Activated CD4-positive, alpha-beta memory T cell treated with anti-CD3 and anti-CD28 coated beads for 36 hours (primary cell): Measurements from ENCODE around the gene IL2RA. TPM values are rescaled to one million over a fixed set of nuclear protein-coding genes. Genes with fewer than 3 reads are reported as not detected.

Experiments used
- CTCF ChIA-PET: fragments of 350-600 bp; sonication (Branson Sonifier 250); formaldehyde crosslinking; loops from one replicate; lab custom pipeline; 2021; ENCODE audit warnings: antibody characterized with exemption, inconsistent platforms; lab: Charles Lee
- POLR2A ChIA-PET: fragments of 350-600 bp; sonication (Branson Sonifier 250); formaldehyde crosslinking; loops from one replicate; lab custom pipeline; 2021; ENCODE audit warnings: antibody characterized with exemption; lab: Charles Lee
- DNase-seq: peaks from one replicate; pipeline ENCODE4 v3.0.0-alpha.2; 2020
- H3K27ac Mint-ChIP-seq: one replicate; pipeline ENCODE4 v1.8.0; 2021; ENCODE audit warnings: mixed read lengths
- H3K27me3 Mint-ChIP-seq: one replicate; pipeline ENCODE4 v1.8.0; 2021; ENCODE audit warnings: mixed read lengths
- H3K36me3 Mint-ChIP-seq: one replicate; pipeline ENCODE4 v1.8.0; 2021; ENCODE audit warnings: mixed read lengths
- H3K4me1 Mint-ChIP-seq: one replicate; pipeline ENCODE4 v1.8.0; 2021; ENCODE audit warnings: low read depth, mixed read lengths
- H3K4me3 Mint-ChIP-seq: one replicate; pipeline ENCODE4 v1.8.0; 2021; ENCODE audit warnings: mild to moderate bottlenecking, mixed read lengths
- H3K9me3 Mint-ChIP-seq: one replicate; pipeline ENCODE4 v1.8.0; 2021; ENCODE audit warnings: mixed read lengths
- intact Hi-C: fragments of 100-400 bp; cut with micrococcal nuclease; formaldehyde crosslinking; loops from one replicate; pipeline ENCODE4 v1.15.1; 2023
- total RNA-seq, 2 experiments: library from RNA; stranded (reverse); gene quantifications; one replicate each; pipeline ENCODE4 v1.2.3, GENCODE V29; 2021

The IL2RA gene
- total RNA-seq, 2 experiments from 2014 or later = 961 to 988 TPM

- no peak overlapping the region for H3K4me3 Mint-ChIP-seq
- peaks cover 46% of the 10 kb centered on the region for H3K4me1 Mint-ChIP-seq
- CTCF ChIA-PET = interaction anchor here (1.8 kb wide), 2 partner anchors 10 to 11 kb away, joined by 7 to 8 read pairs; no protein-coding TSS in a partner anchor
- H3K27me3 Mint-ChIP-seq = no peaks in the 10 kb centered on the region
- no peak overlapping the region for H3K27ac Mint-ChIP-seq
- H3K36me3 Mint-ChIP-seq = peaks cover 39% of the 10 kb centered on the region
- POLR2A ChIA-PET = no interaction called here
- intact Hi-C loops = no loop called here
- DNase-seq = no peak
- no peaks in the 10 kb centered on the region for H3K9me3 Mint-ChIP-seq
These were observed 34.9 kb upstream of the IL2RA start for GRCh38 chr10:6097063-6097462.

GRCh38 chr10:6095810-6096570 lies 33.8 kb upstream of the IL2RA start:
- DNase-seq = no peak
- no peak overlapping the region for H3K27ac Mint-ChIP-seq
- peaks cover 57% of the 10 kb centered on the region for H3K4me1 Mint-ChIP-seq
- no peak overlapping the region for H3K4me3 Mint-ChIP-seq
- H3K36me3 Mint-ChIP-seq = peaks cover 39% of the 10 kb centered on the region
- no peaks in the 10 kb centered on the region for H3K9me3 Mint-ChIP-seq
- H3K27me3 Mint-ChIP-seq = no peaks in the 10 kb centered on the region
- intact Hi-C loops = no loop called here
- ChIA-PET CTCF (interaction anchor here (0.8 to 1.9 kb wide), 6 partner anchors 9 to 310 kb away, joined by 3 to 8 read pairs (median 6); no protein-coding TSS in a partner anchor), POLR2A (no interaction called here)

DNA sequence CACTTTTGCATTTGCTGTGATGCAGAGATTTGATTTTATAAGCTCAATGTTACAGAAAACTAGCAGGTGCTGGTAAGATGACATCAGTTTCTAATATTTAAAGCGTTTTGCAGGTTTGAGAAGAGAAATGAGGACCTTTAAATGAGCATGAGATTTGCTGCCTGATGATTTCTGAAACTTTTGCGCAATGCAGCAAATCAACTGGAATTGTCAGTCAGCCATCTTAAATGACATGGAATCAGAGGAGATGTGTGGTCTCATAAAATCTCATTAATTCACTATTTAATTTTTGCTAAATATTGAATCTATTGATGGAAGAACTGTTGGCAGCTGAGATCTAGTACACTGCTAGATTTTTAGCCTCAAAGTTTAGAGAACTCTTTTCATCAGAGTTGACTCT lies 30.6 kb upstream of the IL2RA start:
- Mint-ChIP-seq H3K4me1 (peaks cover 73% of the 10 kb centered on the region), H3K4me3 (no peak overlapping the region), H3K27ac (peak overlapping the region; percentile 13), H3K36me3 (peaks cover 21% of the 10 kb centered on the region), H3K27me3 (no peaks in the 10 kb centered on the region), H3K9me3 (no peaks in the 10 kb centered on the region)
- POLR2A ChIA-PET = no interaction called here
- intact Hi-C loops = no loop called here
- DNase-seq = no peak
- CTCF ChIA-PET = interaction anchor here (1.8 kb wide), 1 partner anchor 309 kb away, joined by 11 read pairs; no protein-coding TSS in a partner anchor

DNA sequence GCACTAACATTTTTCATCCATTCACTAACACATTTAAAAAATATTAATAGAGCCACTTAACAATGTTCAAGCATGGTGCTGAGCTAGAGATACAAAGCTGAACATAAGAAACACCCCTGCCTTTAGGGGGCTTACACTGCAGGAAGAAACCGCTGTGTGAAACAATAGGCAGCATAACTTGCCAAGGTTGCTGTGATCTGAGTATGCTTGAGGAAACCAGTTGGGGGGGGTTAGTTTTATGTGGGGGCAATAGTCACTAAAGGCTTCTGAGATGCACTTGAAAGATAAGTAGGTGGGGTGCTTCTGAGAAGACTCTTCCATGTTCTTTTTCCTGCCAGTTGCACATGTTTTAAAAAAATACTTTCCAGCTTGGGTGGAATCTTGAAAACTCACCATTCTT lies 29.5 kb upstream of the IL2RA start:
- Mint-ChIP-seq H3K27ac (peak overlapping the region; percentile 60), H3K36me3 (peaks cover 14% of the 10 kb centered on the region), H3K4me1 (peaks cover 80% of the 10 kb centered on the region), H3K27me3 (no peaks in the 10 kb centered on the region), H3K9me3 (no peaks in the 10 kb centered on the region), H3K4me3 (peak overlapping the region; percentile 42)
- no peak for DNase-seq
- POLR2A ChIA-PET = interaction anchor here (1.3 kb wide), 1 partner anchor 44 kb away, joined by 4 read pairs; no protein-coding TSS in a partner anchor
- intact Hi-C loops = no loop called here
- CTCF ChIA-PET = interaction anchor here (0.6 to 2.9 kb wide), 6 partner anchors 9 to 575 kb away, joined by 3 to 10 read pairs (median 4); no protein-coding TSS in a partner anchor

- Mint-ChIP-seq H3K4me3 (peak overlapping the region; percentile 90), H3K36me3 (peaks cover 14% of the 10 kb centered on the region), H3K4me1 (peaks cover 73% of the 10 kb centered on the region), H3K27ac (peak overlapping the region; percentile 83), H3K27me3 (no peaks in the 10 kb centered on the region), H3K9me3 (no peaks in the 10 kb centered on the region)
- DNase-seq = peak; percentile 36
- POLR2A ChIA-PET = interaction anchor here (1.4 to 1.5 kb wide), 2 partner anchors 36 to 59 kb away, joined by 4 to 5 read pairs; no protein-coding TSS in a partner anchor
- intact Hi-C loops = loop anchor here (2.0 to 5.0 kb wide), 3 partner anchors 113 to 313 kb away; partner anchors contain the start of genes FBH1 and PFKFB3
- CTCF ChIA-PET = interaction anchor here (0.7 to 2.9 kb wide), 10 partner anchors 17 to 317 kb away, joined by 3 to 11 read pairs (median 7); partner anchors contain the start of genes IL2RA and PFKFB3
These were observed 27.4 kb upstream of the IL2RA start for GRCh38 chr10:6089334-6090219.

DNA sequence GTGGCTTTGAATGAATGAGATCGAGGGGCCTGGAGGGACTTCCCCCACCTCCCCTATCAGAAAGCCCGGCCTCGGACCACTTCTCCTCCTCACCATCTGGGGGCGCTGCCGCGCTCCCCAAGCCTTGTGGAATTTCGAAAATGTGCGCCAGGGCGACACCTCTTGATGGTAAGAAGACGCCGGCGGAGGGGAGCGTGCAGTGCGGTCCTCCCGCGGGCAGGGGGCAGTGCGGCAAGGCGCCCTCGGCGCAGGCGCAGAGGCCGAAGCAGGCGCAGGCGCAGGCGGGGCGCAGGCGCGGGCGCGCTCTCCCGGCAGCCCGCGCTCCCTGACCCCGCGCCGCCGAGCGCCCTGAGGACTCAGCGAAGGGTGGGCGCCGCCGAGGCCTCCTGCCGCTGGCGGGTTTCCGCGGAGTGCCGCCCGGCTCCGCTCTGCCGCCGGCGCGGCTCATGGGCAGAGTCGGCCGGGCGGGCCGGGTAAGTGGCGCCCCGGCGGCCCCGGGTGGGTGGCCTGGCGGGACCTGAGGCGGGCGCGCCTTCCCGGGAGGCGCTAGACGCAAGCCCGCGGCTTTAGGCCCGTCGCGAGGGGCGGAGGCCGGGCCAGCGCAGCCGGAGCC lies 26.7 kb upstream of the IL2RA start, which contains the start of gene RBM17:
TSS of gene RBM17 (plus strand) at position 314 of the 613 bp plus-strand sequence. CDS start 8,032 bp downstream, outside the sequence.
- Mint-ChIP-seq H3K4me1 (peaks cover 71% of the 10 kb centered on the region), H3K4me3 (peak within 1 kb of the TSS; percentile 90), H3K36me3 (peaks cover 11% of the 10 kb centered on the region), H3K27me3 (no peaks in the 10 kb centered on the region), H3K9me3 (no peaks in the 10 kb centered on the region), H3K27ac (peak within 1 kb of the TSS; percentile 83)
- peak; percentile 98 for DNase-seq
- POLR2A ChIA-PET = interaction anchor here (1.5 kb wide), 1 partner anchor 35 kb away, joined by 5 read pairs; no protein-coding TSS in a partner anchor
- CTCF ChIA-PET = interaction anchor here (1.3 to 6.0 kb wide), 5 partner anchors 26 to 313 kb away, joined by 4 to 167 read pairs (median 10); partner anchors contain the start of genes IL2RA and PFKFB3
- intact Hi-C loops = loop anchor here (1.0 to 5.0 kb wide), 6 partner anchors 37 to 313 kb away; partner anchors contain the start of genes FBH1, GDI2 and PFKFB3

- H3K27me3 Mint-ChIP-seq = no peaks in the 10 kb centered on the region
- ChIA-PET CTCF (interaction anchor here (0.6 to 6.0 kb wide), 40 partner anchors 9 to 557 kb away, joined by 3 to 167 read pairs (median 4); partner anchors contain the start of genes IL15RA, IL2RA and PFKFB3), POLR2A (interaction anchor here (0.7 to 2.4 kb wide), 16 partner anchors 12 to 110 kb away, joined by 3 to 15 read pairs (median 4); no protein-coding TSS in a partner anchor)
- H3K4me3 Mint-ChIP-seq = peak overlapping the region; percentile 72
- intact Hi-C loops = loop anchor here (1.0 to 5.0 kb wide), 4 partner anchors 110 to 316 kb away; partner anchors contain the start of gene FBH1
- DNase-seq = peak; percentile 93
- peaks cover 8% of the 10 kb centered on the region for H3K36me3 Mint-ChIP-seq
- peak overlapping the region; percentile 83 for H3K27ac Mint-ChIP-seq
- peaks cover 77% of the 10 kb centered on the region for H3K4me1 Mint-ChIP-seq
- peaks cover 4% of the 10 kb centered on the region for H3K9me3 Mint-ChIP-seq
These were observed 24.4 kb upstream of the IL2RA start for GRCh38 chr10:6086375-6087233.

- ChIA-PET POLR2A (interaction anchor here (0.7 to 4.4 kb wide), 21 partner anchors 13 to 516 kb away, joined by 3 to 157 read pairs (median 4); partner anchors contain the start of genes IL2RA and PFKFB3), CTCF (interaction anchor here (0.9 to 6.0 kb wide), 15 partner anchors 8 to 564 kb away, joined by 3 to 167 read pairs (median 5); partner anchors contain the start of genes ANKRD16, FBH1, IL2RA and PFKFB3)
- Mint-ChIP-seq H3K4me3 (peak overlapping the region; percentile 71), H3K9me3 (peaks cover 4% of the 10 kb centered on the region), H3K27ac (peak overlapping the region; percentile 94), H3K36me3 (peaks cover 3% of the 10 kb centered on the region), H3K27me3 (no peaks in the 10 kb centered on the region), H3K4me1 (peaks cover 65% of the 10 kb centered on the region)
- peak; percentile 87 for DNase-seq
- intact Hi-C loops = loop anchor here (1.0 kb wide), 3 partner anchors 8 to 31 kb away; partner anchors contain the start of gene IL2RA
These were observed 21.6 kb upstream of the IL2RA start for GRCh38 chr10:6083523-6084475.
